Measurements from ENCODE around the gene KIF18B.
A peak's percentile ranks its signal among the peaks of the same experiment; 100 is the strongest.

KIF18B gene

DNA sequence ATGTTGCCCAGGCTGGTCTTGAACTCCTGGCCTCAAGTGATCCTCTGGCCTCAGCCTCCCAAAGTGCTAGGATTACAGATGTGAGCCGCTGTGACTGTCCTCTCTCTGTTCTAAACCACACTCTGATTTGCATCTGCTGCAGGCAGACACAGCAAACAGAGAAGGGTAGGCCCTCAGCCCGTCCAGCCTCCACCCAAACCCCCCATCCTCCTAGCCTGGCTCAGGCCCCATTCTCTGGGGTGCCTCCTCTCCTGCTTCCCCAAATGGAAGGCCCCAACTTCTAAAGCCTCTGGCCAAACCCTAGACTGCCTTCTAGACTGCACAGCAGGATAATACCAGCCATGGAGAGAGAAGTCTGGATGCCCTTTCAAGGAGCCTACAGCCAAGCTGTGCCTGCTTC is 28.2 kb downstream of the KIF18B start:
- DNase-seq (ENCODE audit: low read depth in 2 of 2), result no peak
- TF ChIP-seq, protein P1, sequence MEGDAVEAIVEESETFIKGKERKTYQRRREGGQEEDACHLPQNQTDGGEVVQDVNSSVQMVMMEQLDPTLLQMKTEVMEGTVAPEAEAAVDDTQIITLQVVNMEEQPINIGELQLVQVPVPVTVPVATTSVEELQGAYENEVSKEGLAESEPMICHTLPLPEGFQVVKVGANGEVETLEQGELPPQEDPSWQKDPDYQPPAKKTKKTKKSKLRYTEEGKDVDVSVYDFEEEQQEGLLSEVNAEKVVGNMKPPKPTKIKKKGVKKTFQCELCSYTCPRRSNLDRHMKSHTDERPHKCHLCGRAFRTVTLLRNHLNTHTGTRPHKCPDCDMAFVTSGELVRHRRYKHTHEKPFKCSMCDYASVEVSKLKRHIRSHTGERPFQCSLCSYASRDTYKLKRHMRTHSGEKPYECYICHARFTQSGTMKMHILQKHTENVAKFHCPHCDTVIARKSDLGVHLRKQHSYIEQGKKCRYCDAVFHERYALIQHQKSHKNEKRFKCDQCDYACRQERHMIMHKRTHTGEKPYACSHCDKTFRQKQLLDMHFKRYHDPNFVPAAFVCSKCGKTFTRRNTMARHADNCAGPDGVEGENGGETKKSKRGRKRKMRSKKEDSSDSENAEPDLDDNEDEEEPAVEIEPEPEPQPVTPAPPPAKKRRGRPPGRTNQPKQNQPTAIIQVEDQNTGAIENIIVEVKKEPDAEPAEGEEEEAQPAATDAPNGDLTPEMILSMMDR (IDR thresholded peaks at IDR 0.05; ENCODE audit: low read depth, low read length), result no peak
- H3K4me3 ChIP-seq (replicated peaks in 1 of 2; ENCODE audit: low read depth in 2 of 2, low read length in 2 of 2), result no peak overlapping the region

DNA sequence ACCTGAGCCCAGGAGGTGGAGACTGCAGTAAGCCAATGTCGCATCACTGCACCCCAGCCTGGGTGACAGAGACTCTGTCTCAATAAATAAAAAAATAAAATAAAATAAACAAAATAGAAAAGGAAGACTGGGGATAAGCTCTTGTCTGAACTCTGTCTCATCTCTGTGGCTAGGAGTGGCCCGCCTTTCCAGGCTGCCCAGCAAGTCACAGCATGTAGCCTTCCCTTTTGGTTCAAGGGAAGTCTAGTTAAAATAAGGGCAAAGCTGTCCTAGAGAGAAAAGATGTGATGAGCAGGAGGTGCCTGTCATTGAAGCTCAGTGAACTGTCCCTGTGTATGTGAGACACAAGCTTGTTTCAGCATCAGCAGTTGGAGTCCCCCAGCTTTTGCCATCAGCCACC is 29.6 kb downstream of the KIF18B start:
- no peak for DNase-seq (ENCODE audit: low read depth in 2 of 2)
- TF ChIP-seq, protein P1 (IDR thresholded peaks at IDR 0.05; ENCODE audit: low read depth, low read length), result no peak
- no peak overlapping the region for H3K4me3 ChIP-seq (replicated peaks in 1 of 2; ENCODE audit: low read depth in 2 of 2, low read length in 2 of 2)

GRCh38 chr17:44917456-44917855 is 30.1 kb downstream of the KIF18B start:
- TF ChIP-seq, protein P1 (IDR thresholded peaks at IDR 0.05; ENCODE audit: low read depth, low read length), result no peak
- H3K4me3 ChIP-seq (replicated peaks in 1 of 2; ENCODE audit: low read depth in 2 of 2, low read length in 2 of 2), result no peak overlapping the region
- no peak for DNase-seq (ENCODE audit: low read depth in 2 of 2)

GRCh38 chr17:44916781-44917241 is 30.8 kb downstream of the KIF18B start:
- TF ChIP-seq, protein P1 (IDR thresholded peaks at IDR 0.05; ENCODE audit: low read depth, low read length), result no peak
- no peak overlapping the region for H3K4me3 ChIP-seq (replicated peaks in 1 of 2; ENCODE audit: low read depth in 2 of 2, low read length in 2 of 2)
- DNase-seq (ENCODE audit: low read depth in 2 of 2), result peak in 1 of 2 donors; percentile 83

DNA sequence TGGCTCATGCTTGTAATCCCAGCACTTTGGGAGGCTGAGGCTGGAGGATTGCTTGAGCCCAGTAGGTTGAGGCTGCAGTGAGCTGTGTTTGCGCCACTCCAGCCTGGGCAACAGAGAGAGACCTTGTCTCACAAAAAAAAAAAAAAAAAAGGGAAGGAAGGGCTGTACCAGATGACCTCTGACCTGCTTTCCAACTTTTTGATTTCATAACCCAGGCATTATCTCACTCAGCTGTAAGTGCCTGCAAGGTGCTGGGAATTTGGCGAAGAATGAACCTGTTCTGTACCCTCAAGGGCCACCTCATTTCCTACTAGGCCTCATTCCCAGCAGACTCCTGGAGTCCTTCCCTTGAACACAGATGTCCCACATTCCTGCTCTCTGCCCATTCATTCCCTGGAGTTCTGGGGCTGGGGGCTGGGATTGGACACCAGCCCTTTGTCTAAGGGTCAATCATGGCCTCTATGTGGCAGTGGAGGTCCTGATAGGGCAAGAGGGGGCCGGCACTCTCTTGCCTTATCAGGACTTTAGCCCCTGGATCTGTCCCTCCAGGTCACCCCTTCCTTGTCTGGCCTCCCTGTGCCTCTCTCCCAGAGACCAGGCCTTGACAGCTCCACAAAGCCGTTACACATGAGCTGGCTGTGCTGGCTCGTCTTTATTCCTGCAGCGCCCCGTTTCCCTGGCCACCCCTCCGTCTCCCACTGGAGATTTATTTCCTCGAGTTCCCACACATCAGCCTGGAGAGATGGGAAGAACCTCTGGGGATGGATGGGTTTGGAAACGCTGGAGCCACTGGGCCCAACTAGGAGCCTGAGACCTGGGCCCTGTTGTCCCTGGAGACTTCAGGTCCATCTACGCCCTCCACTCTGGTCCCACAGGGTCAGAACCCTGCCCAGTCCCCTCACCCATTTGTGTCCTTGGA is 31.5 kb downstream of the KIF18B start:
- TF ChIP-seq, protein P1 (IDR thresholded peaks at IDR 0.05; ENCODE audit: low read depth, low read length), result no peak
- H3K4me3 ChIP-seq (replicated peaks in 1 of 2; ENCODE audit: low read depth in 2 of 2, low read length in 2 of 2), result no peak overlapping the region
- DNase-seq (ENCODE audit: low read depth in 2 of 2), result peak in 1 of 2 donors; percentile 31

- TF ChIP-seq, protein P1 (IDR thresholded peaks at IDR 0.05; ENCODE audit: low read depth, low read length), result no peak
- no peak for DNase-seq (ENCODE audit: low read depth in 2 of 2)
- no peak within 1 kb of the TSS for H3K4me3 ChIP-seq (replicated peaks in 1 of 2; ENCODE audit: low read depth in 2 of 2, low read length in 2 of 2)
Observed at GRCh38 chr17:44915321-44915726, 32.2 kb downstream of the KIF18B start, which contains the start of gene GFAP. Gene GFAP (minus strand): TSS chr17:44915500. CDS start chr17:44915486, 14 bp downstream.
